ENCODE measurements around the gene ALKBH3.

The ALKBH3 gene

GRCh38 chr11:43898574-43898973, 17.9 kb downstream of the ALKBH3 start:
- no peak for DNase-seq

GRCh38 chr11:43899094-43899493, 18.5 kb downstream of the ALKBH3 start:
- no peak for DNase-seq

- DNase-seq: no peak
These were observed 20.9 kb downstream of the ALKBH3 start for GRCh38 chr11:43901551-43901950.

GRCh38 chr11:43903078-43903477, 22.4 kb downstream of the ALKBH3 start:
- no peak for DNase-seq

GRCh38 chr11:43903969-43904368, 23.3 kb downstream of the ALKBH3 start:
- no peak for DNase-seq

- no peak for DNase-seq
These were observed 24.3 kb downstream of the ALKBH3 start for GRCh38 chr11:43904742-43905535.

GRCh38 chr11:43905813-43906241, 25.2 kb downstream of the ALKBH3 start:
- no peak for DNase-seq

- no peak for DNase-seq
These were observed 26.7 kb downstream of the ALKBH3 start for GRCh38 chr11:43907028-43907975.

GRCh38 chr11:43908191-43908590, 27.6 kb downstream of the ALKBH3 start:
- no peak for DNase-seq

- no peak for DNase-seq
These were observed 28.1 kb downstream of the ALKBH3 start for GRCh38 chr11:43908683-43909082.

- DNase-seq: no peak
These were observed 33.3 kb downstream of the ALKBH3 start for GRCh38 chr11:43913829-43914380.

GRCh38 chr11:43914466-43914865, 33.8 kb downstream of the ALKBH3 start:
- no peak for DNase-seq

- no peak for DNase-seq
These were observed 36.0 kb downstream of the ALKBH3 start for GRCh38 chr11:43916621-43917020.

GRCh38 chr11:43917851-43918250, 37.2 kb downstream of the ALKBH3 start:
- no peak for DNase-seq

- DNase-seq: no peak
These were observed 38.0 kb downstream of the ALKBH3 start for GRCh38 chr11:43918662-43919061.

- peak in 1 of 2 experiments; percentile 45 for DNase-seq
These were observed 39.4 kb downstream of the ALKBH3 start for GRCh38 chr11:43919852-43920597.

GRCh38 chr11:43920598-43921419, 40.2 kb downstream of the ALKBH3 start:
- peak in 1 of 2 experiments; percentile 65 for DNase-seq

- no peak for DNase-seq
These were observed 41.1 kb downstream of the ALKBH3 start for GRCh38 chr11:43921561-43922294.

- no peak for DNase-seq
These were observed 41.6 kb downstream of the ALKBH3 start for GRCh38 chr11:43922295-43922648.

- DNase-seq: no peak
These were observed 42.2 kb downstream of the ALKBH3 start for GRCh38 chr11:43922744-43923405.

Data from NCI-H187 (cell line).